GM13976 (cell line): Measurements from ENCODE around the gene TAS2R31.

Experiments used
- DNase-seq: peaks from one replicate; pipeline ENCODE4 v3.0.0; 2012; ENCODE audit warnings: low spot score
- in situ Hi-C: fragments of 300-500 bp; cut with MboI; formaldehyde crosslinking; loops from one replicate; pipeline ENCODE4 v1.12.0; 2022; ENCODE audit warnings: low sequenced_read_pairs, mixed read lengths, inconsistent platforms; ENCODE audit not compliant: unreplicated experiment
- TF ChIP-seq, protein P1 (sequence below): IDR thresholded peaks from 2 replicates; pipeline ENCODE4 v1.5.1; 2012; ENCODE audit warnings: borderline replicate concordance, mild to moderate bottlenecking; ENCODE audit not compliant: insufficient read depth; ENCODE audit errors: extremely low read depth, missing control alignments, control extremely low read depth

Gene TAS2R31

DNA sequence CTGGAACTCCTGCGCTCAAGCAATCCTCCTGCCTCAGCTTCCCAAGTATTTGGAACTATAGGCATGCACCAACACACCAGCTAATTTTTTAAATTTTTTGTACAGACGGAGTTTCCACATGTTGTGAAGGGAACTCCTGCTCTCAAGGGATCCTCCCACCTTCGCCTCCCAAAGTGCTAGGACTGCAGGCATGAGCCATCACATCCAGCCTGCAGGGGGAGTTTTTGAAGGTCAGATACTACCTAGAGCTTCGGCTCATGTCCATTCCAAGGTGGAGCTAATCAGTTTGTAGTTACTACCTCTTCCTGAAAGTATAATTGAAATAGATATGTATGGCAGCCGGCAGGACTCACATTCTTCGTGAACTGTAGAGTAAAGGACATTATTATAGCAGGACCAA is 5.1 kb downstream of the TAS2R31 start:
- DNase-seq = no peak
- TF ChIP-seq, protein P1, sequence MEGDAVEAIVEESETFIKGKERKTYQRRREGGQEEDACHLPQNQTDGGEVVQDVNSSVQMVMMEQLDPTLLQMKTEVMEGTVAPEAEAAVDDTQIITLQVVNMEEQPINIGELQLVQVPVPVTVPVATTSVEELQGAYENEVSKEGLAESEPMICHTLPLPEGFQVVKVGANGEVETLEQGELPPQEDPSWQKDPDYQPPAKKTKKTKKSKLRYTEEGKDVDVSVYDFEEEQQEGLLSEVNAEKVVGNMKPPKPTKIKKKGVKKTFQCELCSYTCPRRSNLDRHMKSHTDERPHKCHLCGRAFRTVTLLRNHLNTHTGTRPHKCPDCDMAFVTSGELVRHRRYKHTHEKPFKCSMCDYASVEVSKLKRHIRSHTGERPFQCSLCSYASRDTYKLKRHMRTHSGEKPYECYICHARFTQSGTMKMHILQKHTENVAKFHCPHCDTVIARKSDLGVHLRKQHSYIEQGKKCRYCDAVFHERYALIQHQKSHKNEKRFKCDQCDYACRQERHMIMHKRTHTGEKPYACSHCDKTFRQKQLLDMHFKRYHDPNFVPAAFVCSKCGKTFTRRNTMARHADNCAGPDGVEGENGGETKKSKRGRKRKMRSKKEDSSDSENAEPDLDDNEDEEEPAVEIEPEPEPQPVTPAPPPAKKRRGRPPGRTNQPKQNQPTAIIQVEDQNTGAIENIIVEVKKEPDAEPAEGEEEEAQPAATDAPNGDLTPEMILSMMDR = no peak
- in situ Hi-C loops = no loop called here

DNA sequence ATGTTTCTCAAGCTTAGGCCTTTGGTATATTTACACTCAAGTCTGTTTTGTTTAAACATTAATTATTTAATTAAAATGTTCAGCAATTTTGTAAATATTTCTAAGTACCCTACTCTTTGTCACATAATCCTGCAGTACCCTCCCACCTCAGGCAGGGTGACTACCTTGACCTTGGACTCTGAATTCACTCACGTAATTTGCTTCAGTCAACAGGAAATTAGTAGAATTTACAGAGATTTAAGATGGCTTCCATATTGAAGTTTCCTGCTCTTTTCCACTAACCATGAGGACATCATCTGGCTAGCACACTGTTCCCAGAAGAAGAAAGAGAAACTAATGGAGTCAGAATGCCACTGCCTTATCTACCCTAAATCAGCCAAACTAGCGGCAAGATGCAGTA is 7.8 kb downstream of the TAS2R31 start:
- no peak for DNase-seq
- TF ChIP-seq, protein P1 = no peak
- in situ Hi-C loops = no loop called here

DNA sequence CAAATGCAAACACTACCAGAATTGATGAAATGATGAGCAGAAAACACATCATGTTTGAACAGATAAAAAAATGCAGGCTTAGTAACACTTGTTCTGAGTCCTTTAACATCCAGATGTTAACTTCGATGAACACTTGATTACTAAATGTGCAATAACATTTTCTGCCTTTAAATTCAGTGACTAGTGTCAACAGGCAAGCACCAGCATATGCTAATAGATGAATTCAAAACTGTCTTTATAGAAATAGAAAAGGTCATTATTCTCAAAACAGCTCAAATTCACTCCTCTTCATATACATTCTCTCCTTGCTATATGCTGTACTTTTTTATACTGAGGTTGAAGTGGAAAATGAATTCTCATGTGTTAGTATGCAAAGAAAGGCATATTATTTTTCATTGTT is 8.7 kb downstream of the TAS2R31 start, which contains the start of gene TAS2R19:
Gene TAS2R19 (minus strand): TSS at position 101 of the 400 bp plus-strand sequence. CDS start 49 bp downstream, at position 52.
- no peak for DNase-seq
- TF ChIP-seq, protein P1 = no peak
- in situ Hi-C loops = no loop called here

DNA sequence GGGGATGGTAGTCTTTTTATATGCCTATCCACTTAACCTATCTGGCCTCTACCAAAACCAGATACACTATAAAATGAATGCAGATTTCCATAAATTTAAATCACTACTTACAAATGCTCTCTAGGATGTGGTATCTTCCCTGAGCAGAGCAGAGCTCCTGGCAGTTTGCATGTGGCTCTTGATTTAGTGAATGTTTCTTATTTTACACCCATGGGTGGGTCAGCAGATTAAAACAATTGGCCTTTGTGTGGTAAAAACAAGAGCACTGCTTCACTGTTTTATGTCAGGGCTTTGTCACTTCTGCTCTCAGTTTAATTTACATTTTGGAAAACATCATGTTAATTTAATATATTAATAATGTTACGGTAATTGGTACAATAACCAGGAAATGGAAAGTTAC is 14.3 kb downstream of the TAS2R31 start:
- in situ Hi-C loops = no loop called here

DNA sequence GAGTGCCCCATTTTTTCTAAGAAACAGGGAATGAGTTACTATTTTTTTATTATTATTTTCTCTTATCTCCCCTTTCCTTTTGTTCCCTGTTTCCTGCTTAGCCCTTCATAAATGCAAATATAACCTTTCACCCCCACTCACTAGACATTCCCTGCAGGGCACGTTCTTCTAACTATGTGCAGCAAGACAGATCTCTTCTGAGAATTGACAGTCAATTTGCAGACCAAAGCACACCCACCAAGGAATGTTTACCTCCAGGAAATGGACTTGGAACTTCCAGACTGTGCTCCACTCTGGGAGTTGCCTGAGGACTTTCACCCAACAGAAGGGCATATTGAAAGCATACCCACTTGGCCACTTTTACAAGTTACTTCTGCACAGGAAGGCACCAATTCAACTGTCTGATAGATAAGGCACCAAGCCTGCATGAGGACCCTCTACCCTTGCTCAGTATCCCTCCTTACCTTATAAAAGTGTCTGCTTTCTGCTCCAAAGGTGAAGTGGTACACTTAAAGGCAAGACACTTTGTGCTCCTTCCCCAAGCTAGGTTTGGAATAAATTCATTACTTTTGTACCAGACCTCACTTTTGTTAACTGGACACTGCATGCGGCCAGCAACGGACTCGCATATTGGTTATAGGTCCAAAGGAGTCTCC is 15.3 kb downstream of the TAS2R31 start:
- in situ Hi-C loops = no loop called here
- no peak for DNase-seq
- TF ChIP-seq, protein P1 = no peak

More for the DNA sequence above, 14.3 kb downstream of the TAS2R31 start:
- no peak for DNase-seq
- TF ChIP-seq, protein P1 = no peak

DNA sequence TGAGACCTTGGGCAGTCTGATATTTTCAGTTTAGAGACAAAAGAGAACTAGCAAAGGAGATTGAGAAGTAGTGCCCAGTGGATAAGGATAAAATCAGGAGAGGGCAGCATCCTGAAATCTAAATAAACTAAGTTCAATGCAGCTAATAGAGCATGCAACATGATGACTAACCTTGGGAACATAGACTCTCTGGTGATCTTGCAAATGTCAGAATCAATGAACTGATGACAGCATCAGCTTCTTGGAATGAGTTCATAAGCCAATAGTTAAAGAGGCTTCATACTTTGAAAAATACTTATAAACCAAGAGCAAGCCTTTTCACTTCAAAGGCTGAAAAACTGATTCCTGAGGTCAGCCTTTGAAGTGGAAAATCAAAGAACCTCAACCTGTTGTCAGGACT is 17.0 kb downstream of the TAS2R31 start:
- DNase-seq = no peak
- TF ChIP-seq, protein P1 = no peak
- in situ Hi-C loops = no loop called here
